ENCODE measurements around the gene SNX9. TPM values are rescaled to one million over a fixed set of nuclear protein-coding genes. Genes with fewer than 3 reads are reported as not detected.
"Not testable (repeated sequence)": the region's sequence is repeated elsewhere in the genome, so short reads cannot be mapped to it uniquely, and the experiment has no call there.

The SNX9 gene
- polyA plus RNA-seq, 4 donors = 43.2 to 49.8 (median 47.4) TPM

- DNase-seq (ENCODE audit: low read depth in 4 of 4, low spot score in 3 of 4) = no peak
Observed at GRCh38 chr6:157944983-157945931, 122.2 kb downstream of the SNX9 start.

- DNase-seq (ENCODE audit: low read depth in 4 of 4, low spot score in 3 of 4) = no peak
Observed at GRCh38 chr6:157946053-157946617, 123.1 kb downstream of the SNX9 start.

GRCh38 chr6:157946865-157947532 is 124.0 kb downstream of the SNX9 start:
- DNase-seq (ENCODE audit: low read depth in 4 of 4, low spot score in 3 of 4) = no peak

GRCh38 chr6:157950899-157951298 is 127.9 kb downstream of the SNX9 start:
- not testable (repeated sequence) for DNase-seq (ENCODE audit: low read depth in 4 of 4, low spot score in 3 of 4)

- no peak for DNase-seq (ENCODE audit: low read depth in 4 of 4, low spot score in 3 of 4)
Observed at GRCh38 chr6:157951828-157952227, 128.8 kb downstream of the SNX9 start.

- DNase-seq (ENCODE audit: low read depth in 4 of 4, low spot score in 3 of 4) = no peak
Observed at GRCh38 chr6:157952861-157953351, 129.9 kb downstream of the SNX9 start.

GRCh38 chr6:157953580-157954091 is 130.6 kb downstream of the SNX9 start:
- DNase-seq (ENCODE audit: low read depth in 4 of 4, low spot score in 3 of 4) = no peak

GRCh38 chr6:157954150-157955117 is 131.4 kb downstream of the SNX9 start:
- DNase-seq (ENCODE audit: low read depth in 4 of 4, low spot score in 3 of 4) = peak in 3 of 4 donors; percentile 10 to 33 (median 28)

GRCh38 chr6:157955675-157956074 is 132.6 kb downstream of the SNX9 start:
- DNase-seq (ENCODE audit: low read depth in 4 of 4, low spot score in 3 of 4) = no peak

GRCh38 chr6:157956171-157956730 is 133.2 kb downstream of the SNX9 start:
- no peak for DNase-seq (ENCODE audit: low read depth in 4 of 4, low spot score in 3 of 4)

- DNase-seq (ENCODE audit: low read depth in 4 of 4, low spot score in 3 of 4) = no peak
Observed at GRCh38 chr6:157959451-157960227, 136.6 kb downstream of the SNX9 start.

- no peak for DNase-seq (ENCODE audit: low read depth in 4 of 4, low spot score in 3 of 4)
Observed at GRCh38 chr6:157961153-157961831, 138.2 kb downstream of the SNX9 start.

- no peak for DNase-seq (ENCODE audit: low read depth in 4 of 4, low spot score in 3 of 4)
Observed at GRCh38 chr6:157961832-157962575, 139.0 kb downstream of the SNX9 start.

GRCh38 chr6:157962601-157963302 is 139.7 kb downstream of the SNX9 start:
- DNase-seq (ENCODE audit: low read depth in 4 of 4, low spot score in 3 of 4) = no peak

- no peak for DNase-seq (ENCODE audit: low read depth in 4 of 4, low spot score in 3 of 4)
Observed at GRCh38 chr6:157964100-157964499, 141.1 kb downstream of the SNX9 start.

GRCh38 chr6:157965387-157965786 is 142.3 kb downstream of the SNX9 start:
- no peak for DNase-seq (ENCODE audit: low read depth in 4 of 4, low spot score in 3 of 4)

- no peak for DNase-seq (ENCODE audit: low read depth in 4 of 4, low spot score in 3 of 4)
Observed at GRCh38 chr6:157966589-157966977, 143.5 kb downstream of the SNX9 start.

Data from right renal pelvis (tissue), 4 donors.